ENCODE measurements around the gene TMEM182. TPM values are rescaled to one million over a fixed set of nuclear protein-coding genes. Genes with fewer than 3 reads are reported as not detected.

The TMEM182 gene
- polyA plus RNA-seq, 1 experiment = 2.6 TPM

- POLR2A ChIA-PET = no interaction called here
Observed at GRCh38 chr2:102772659-102773058, 10.8 kb downstream of the TMEM182 start.

GRCh38 chr2:102773149-102773705, 11.4 kb downstream of the TMEM182 start:
- Histone ChIP-seq H3K27me3 (ENCODE audit: control insufficient read depth, insufficient read depth, low read length) (no peaks in the 10 kb centered on the region), H3K4me3 (ENCODE audit: low read depth, low read length) (no peak overlapping the region), H3K36me3 (ENCODE audit: control insufficient read depth, insufficient read depth, low read length) (no peaks in the 10 kb centered on the region)
- ChIA-PET POLR2A (no interaction called here), CTCF (interaction anchor here (1.1 kb wide), 1 partner anchor 20 kb away, joined by 4 read pairs; no protein-coding TSS in a partner anchor)
- DNase-seq (ENCODE audit: low read depth) = no peak
- no peak for TF ChIP-seq CTCF (IDR thresholded peaks at IDR 0.05; ENCODE audit: insufficient read depth, low read depth, low read length)

More at GRCh38 chr2:102772659-102773058, 10.8 kb downstream of the TMEM182 start:
- H3K36me3 ChIP-seq (ENCODE audit: control insufficient read depth, insufficient read depth, low read length) = no peaks in the 10 kb centered on the region
- no peaks in the 10 kb centered on the region for H3K27me3 ChIP-seq (ENCODE audit: control insufficient read depth, insufficient read depth, low read length)
- no peak for DNase-seq (ENCODE audit: low read depth)
- CTCF ChIA-PET = interaction anchor here (0.7 to 1.1 kb wide), 3 partner anchors 9 to 34 kb away, joined by 3 to 4 read pairs (median 3); no protein-coding TSS in a partner anchor
- TF ChIP-seq CTCF (IDR thresholded peaks at IDR 0.05; ENCODE audit: insufficient read depth, low read depth, low read length) = no peak
- no peak overlapping the region for H3K4me3 ChIP-seq (ENCODE audit: low read depth, low read length)

GRCh38 chr2:102778260-102778659, 16.4 kb downstream of the TMEM182 start:
- no peak for TF ChIP-seq CTCF (IDR thresholded peaks at IDR 0.05; ENCODE audit: insufficient read depth, low read depth, low read length)
- Histone ChIP-seq H3K4me3 (ENCODE audit: low read depth, low read length) (no peak overlapping the region), H3K36me3 (ENCODE audit: control insufficient read depth, insufficient read depth, low read length) (no peaks in the 10 kb centered on the region), H3K27me3 (ENCODE audit: control insufficient read depth, insufficient read depth, low read length) (no peaks in the 10 kb centered on the region)
- CTCF ChIA-PET = no interaction called here
- no peak for DNase-seq (ENCODE audit: low read depth)
- POLR2A ChIA-PET = no interaction called here

GRCh38 chr2:102780467-102780866, 18.6 kb downstream of the TMEM182 start:
- Histone ChIP-seq H3K4me3 (ENCODE audit: low read depth, low read length) (no peak overlapping the region), H3K36me3 (ENCODE audit: control insufficient read depth, insufficient read depth, low read length) (no peaks in the 10 kb centered on the region), H3K27me3 (ENCODE audit: control insufficient read depth, insufficient read depth, low read length) (no peaks in the 10 kb centered on the region)
- ChIA-PET CTCF (interaction anchor here (0.8 kb wide), 1 partner anchor 26 kb away, joined by 4 read pairs; no protein-coding TSS in a partner anchor), POLR2A (no interaction called here)
- no peak for TF ChIP-seq CTCF (IDR thresholded peaks at IDR 0.05; ENCODE audit: insufficient read depth, low read depth, low read length)
- no peak for DNase-seq (ENCODE audit: low read depth)

GRCh38 chr2:102782187-102782586, 20.4 kb downstream of the TMEM182 start:
- CTCF ChIA-PET = no interaction called here
- no peak for TF ChIP-seq CTCF (IDR thresholded peaks at IDR 0.05; ENCODE audit: insufficient read depth, low read depth, low read length)
- Histone ChIP-seq H3K4me3 (ENCODE audit: low read depth, low read length) (no peak overlapping the region), H3K27me3 (ENCODE audit: control insufficient read depth, insufficient read depth, low read length) (no peaks in the 10 kb centered on the region), H3K36me3 (ENCODE audit: control insufficient read depth, insufficient read depth, low read length) (no peaks in the 10 kb centered on the region)
- POLR2A ChIA-PET = no interaction called here
- no peak for DNase-seq (ENCODE audit: low read depth)

Measured in BJ (cell line).